NB4 (cell line): ENCODE measurements around the gene WDR5.

Experiments
- POLR2A ChIP-seq: IDR thresholded peaks from 2 replicates; pipeline ENCODE4 v1.6.1; 2011; ENCODE audit warnings: mild to moderate bottlenecking; ENCODE audit not compliant: insufficient read length; ENCODE audit errors: extremely low read depth
- TF ChIP-seq, protein P1 (sequence below): IDR thresholded peaks from one replicate; pipeline ENCODE4 v1.5.1; 2012; ENCODE audit warnings: low read depth, low read length

DNA sequence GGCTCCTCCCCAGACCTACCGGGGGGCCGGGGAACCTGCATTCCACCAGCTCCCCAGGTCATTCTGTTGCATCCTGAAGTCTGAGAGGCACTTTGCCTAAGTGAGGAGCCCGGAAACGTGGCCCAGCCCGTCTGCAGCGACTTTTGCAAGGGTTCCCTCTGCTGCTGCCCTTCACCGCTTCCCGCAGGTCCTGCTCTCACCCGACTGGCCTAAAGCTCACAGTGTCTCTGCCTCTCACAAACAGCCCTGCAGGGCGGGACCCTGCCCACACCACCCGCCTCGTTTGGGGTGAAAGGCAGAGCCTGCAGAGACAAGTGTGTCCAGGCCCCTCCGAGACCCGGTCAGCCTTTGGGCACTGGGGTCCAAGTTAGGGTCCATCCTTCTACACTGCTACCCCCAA is 9.5 kb upstream of the WDR5 start:
- TF ChIP-seq, protein P1, sequence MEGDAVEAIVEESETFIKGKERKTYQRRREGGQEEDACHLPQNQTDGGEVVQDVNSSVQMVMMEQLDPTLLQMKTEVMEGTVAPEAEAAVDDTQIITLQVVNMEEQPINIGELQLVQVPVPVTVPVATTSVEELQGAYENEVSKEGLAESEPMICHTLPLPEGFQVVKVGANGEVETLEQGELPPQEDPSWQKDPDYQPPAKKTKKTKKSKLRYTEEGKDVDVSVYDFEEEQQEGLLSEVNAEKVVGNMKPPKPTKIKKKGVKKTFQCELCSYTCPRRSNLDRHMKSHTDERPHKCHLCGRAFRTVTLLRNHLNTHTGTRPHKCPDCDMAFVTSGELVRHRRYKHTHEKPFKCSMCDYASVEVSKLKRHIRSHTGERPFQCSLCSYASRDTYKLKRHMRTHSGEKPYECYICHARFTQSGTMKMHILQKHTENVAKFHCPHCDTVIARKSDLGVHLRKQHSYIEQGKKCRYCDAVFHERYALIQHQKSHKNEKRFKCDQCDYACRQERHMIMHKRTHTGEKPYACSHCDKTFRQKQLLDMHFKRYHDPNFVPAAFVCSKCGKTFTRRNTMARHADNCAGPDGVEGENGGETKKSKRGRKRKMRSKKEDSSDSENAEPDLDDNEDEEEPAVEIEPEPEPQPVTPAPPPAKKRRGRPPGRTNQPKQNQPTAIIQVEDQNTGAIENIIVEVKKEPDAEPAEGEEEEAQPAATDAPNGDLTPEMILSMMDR, result no peak
- no peak for TF ChIP-seq POLR2A
